Thyroid gland (tissue), 4 donors: Measurements from ENCODE around the gene PCSK2.

Experiments
- CTCF ChIP-seq, 6 experiments: fragments of 200-600 bp in 3 of 6; fragments of 450-650 bp in 3 of 6; sonication (generic) in 3 of 6; IDR thresholded peaks; one replicate each; pipeline ENCODE4 v1.5.1; 2016 to 2019; ENCODE audit warnings: antibody characterized with exemption in 6 of 6, mild to moderate bottlenecking in 2 of 6, inconsistent platforms in 1 of 6, moderate library complexity in 1 of 6
- POLR2A ChIP-seq, 2 donors: fragments of 450-650 bp; IDR thresholded peaks; one replicate each; pipeline ENCODE4 v1.6.1; 2017; ENCODE audit warnings: antibody characterized with exemption in 2 of 2, mild to moderate bottlenecking in 2 of 2, moderate library complexity in 1 of 2

GRCh38 chr20:17381724-17382123, 154.9 kb downstream of the PCSK2 start:
- no peak for TF ChIP-seq CTCF (IDR thresholded peaks at IDR 0.05)
- no peak for TF ChIP-seq POLR2A (IDR thresholded peaks at IDR 0.05)
